IMR-90 (cell line): ENCODE data around the gene ENTPD7. TPM values are rescaled to one million over a fixed set of nuclear protein-coding genes. Genes with fewer than 3 reads are reported as not detected.

Experiments
- ATAC-seq: fragments of 200-7000 bp; cut with Tn5 transposase; 2 replicates; pipeline ENCODE4 v1.9.1; 2020; ENCODE audit warnings: low read depth, mild to moderate bottlenecking, moderate library complexity
- BruUV-seq: library from RNA; stranded (reverse); fragments of 400-500 nt; replicated peaks from 2 replicates; lab custom pipeline; 2021; lab: Mats Ljungman, UMichigan
- CTCF ChIA-PET: fragments of 300-600 bp; formaldehyde crosslinking; extraction: SDS; loops from one replicate; lab custom pipeline; 2021; ENCODE audit warnings: antibody characterized with exemption; lab: Yijun Ruan, JAX
- POLR2A ChIA-PET: fragments of 300-600 bp; sonication (Branson Sonifier 250); formaldehyde crosslinking; loops from one replicate; lab custom pipeline; 2022; ENCODE audit warnings: antibody characterized with exemption; ENCODE audit not compliant: unreplicated experiment; lab: Charles Lee
- DNase-seq: peaks from one replicate; pipeline ENCODE4 v3.0.0; 2013
- H2AFZ ChIP-seq: replicated peaks from 2 replicates; pipeline ENCODE3; 2013; ENCODE audit warnings: low read length, mild to moderate bottlenecking; ENCODE audit not compliant: poor library complexity
- H2AK5ac ChIP-seq: 2 replicates; pipeline ENCODE4 v1.6.1; 2013; ENCODE audit warnings: low read depth, low read length, inconsistent platforms
- H2AK9ac ChIP-seq: replicated peaks from 2 replicates; pipeline ENCODE3; 2013; ENCODE audit warnings: mild to moderate bottlenecking, low read depth, low read length, moderate library complexity; ENCODE audit not compliant: poor library complexity
- H2BK120ac ChIP-seq: 2 replicates; pipeline ENCODE4 v1.6.1; 2013; ENCODE audit warnings: low read depth, low read length, inconsistent platforms
- H2BK15ac ChIP-seq: 3 replicates; pipeline ENCODE4 v1.6.1; 2013; ENCODE audit warnings: low read depth, low read length, inconsistent platforms
- H2BK20ac ChIP-seq: 2 replicates; pipeline ENCODE4 v1.6.1; 2013; ENCODE audit warnings: low read depth, mild to moderate bottlenecking, inconsistent platforms, low read length, moderate library complexity
- H2BK5ac ChIP-seq: 2 replicates; pipeline ENCODE4 v1.6.1; 2013; ENCODE audit warnings: mild to moderate bottlenecking, low read depth, low read length, inconsistent platforms; ENCODE audit not compliant: poor library complexity, severe bottlenecking
- H3K14ac ChIP-seq: replicated peaks from 2 replicates; pipeline ENCODE4 v1.6.1; 2013; ENCODE audit warnings: low read depth, low read length, inconsistent platforms
- H3K18ac ChIP-seq: 2 replicates; pipeline ENCODE4 v1.6.1; 2013; ENCODE audit warnings: low read depth, low read length, control low read depth
- H3K23ac ChIP-seq: 2 replicates; pipeline ENCODE4 v1.6.1; 2013; ENCODE audit warnings: low read depth, low read length, inconsistent platforms
- H3K27ac ChIP-seq: 2 replicates; pipeline ENCODE4 v1.5.1; 2013; ENCODE audit warnings: mild to moderate bottlenecking, control low read depth, low read length; ENCODE audit not compliant: insufficient read depth
- H3K27me3 ChIP-seq: 2 replicates; pipeline ENCODE4 v1.6.1; 2013; ENCODE audit warnings: low read length; ENCODE audit not compliant: control insufficient read depth, insufficient read depth
- H3K36me3 ChIP-seq: 2 replicates; pipeline ENCODE4 v1.6.1; 2013; ENCODE audit warnings: low read length, mixed read lengths; ENCODE audit not compliant: control insufficient read depth, insufficient read depth
- H3K4ac ChIP-seq: 2 replicates; pipeline ENCODE4 v1.6.1; 2013; ENCODE audit warnings: low read depth, low read length, inconsistent platforms
- H3K4me1 ChIP-seq: 2 replicates; pipeline ENCODE4 v1.6.1; 2013; ENCODE audit warnings: low read length, mixed read lengths; ENCODE audit not compliant: control insufficient read depth, insufficient read depth
- H3K4me2 ChIP-seq: 2 replicates; pipeline ENCODE4 v1.6.1; 2013; ENCODE audit warnings: low read depth, mild to moderate bottlenecking, control low read depth, low read length, moderate library complexity
- H3K4me3 ChIP-seq: 2 replicates; pipeline ENCODE4 v1.5.1; 2013; ENCODE audit warnings: low read depth, mild to moderate bottlenecking, control low read depth, low read length, moderate library complexity; ENCODE audit not compliant: insufficient read depth
- H3K56ac ChIP-seq: 2 replicates; pipeline ENCODE4 v1.6.1; 2013; ENCODE audit warnings: low read length, inconsistent platforms; ENCODE audit not compliant: insufficient read depth; ENCODE audit errors: extremely low read depth
- H3K79me1 ChIP-seq, 2 experiments: 2 replicates each; pipeline ENCODE4 v1.6.1; 2013; ENCODE audit warnings: low read length in 2 of 2, inconsistent platforms in 1 of 2, low read depth in 1 of 2
- H3K9ac ChIP-seq: 2 replicates; pipeline ENCODE4 v1.6.1; 2013; ENCODE audit warnings: low read depth, low read length, control low read depth
- H3K9me1 ChIP-seq: 2 replicates; pipeline ENCODE4 v1.6.1; 2013; ENCODE audit warnings: low read length, inconsistent platforms; ENCODE audit not compliant: insufficient read depth
- H3K9me3 ChIP-seq: 2 replicates; pipeline ENCODE4 v1.6.1; 2013; ENCODE audit warnings: low read length; ENCODE audit not compliant: control insufficient read depth, insufficient read depth
- H4K20me1 ChIP-seq: 2 replicates; pipeline ENCODE4 v1.6.1; 2013; ENCODE audit warnings: low read length, inconsistent platforms; ENCODE audit not compliant: insufficient read depth
- H4K5ac ChIP-seq: 2 replicates; pipeline ENCODE4 v1.6.1; 2013; ENCODE audit warnings: mild to moderate bottlenecking, low read depth, low read length, control low read depth
- H4K8ac ChIP-seq, 2 experiments: 2 replicates each; pipeline ENCODE4 v1.6.1; 2013; ENCODE audit warnings: low read depth in 2 of 2, low read length in 2 of 2, control low read depth in 1 of 2, inconsistent platforms in 1 of 2
- H4K91ac ChIP-seq: 2 replicates; pipeline ENCODE4 v1.6.1; 2013; ENCODE audit warnings: low read depth, low read length, inconsistent platforms; ENCODE audit not compliant: insufficient read depth
- CEBPB ChIP-seq: IDR thresholded peaks from 2 replicates; pipeline ENCODE4 v1.6.1; 2012; ENCODE audit warnings: low read depth, low read length, improper control_type of control experiment
- CTCF ChIP-seq: conservative IDR thresholded peaks from 2 replicates; pipeline ENCODE4 v1.5.1; 2012; ENCODE audit warnings: mild to moderate bottlenecking, low read depth, low read length, improper control_type of control experiment
- ELK1 ChIP-seq: fragments of 150-350 bp; IDR thresholded peaks from 2 replicates; pipeline ENCODE4 v1.6.1; 2016; ENCODE audit warnings: low read depth, mild to moderate bottlenecking, low read length, moderate library complexity, borderline replicate concordance
- FOS ChIP-seq: fragments of 150-350 bp; IDR thresholded peaks from 2 replicates; pipeline ENCODE4 v1.6.1; 2016; ENCODE audit warnings: low read depth, low read length
- MAFK ChIP-seq: IDR thresholded peaks from 2 replicates; pipeline ENCODE4 v1.6.1; 2012; ENCODE audit warnings: low read depth, low read length, improper control_type of control experiment
- MAZ ChIP-seq: IDR thresholded peaks from 2 replicates; pipeline ENCODE4 v1.6.1; 2012; ENCODE audit warnings: low read depth, mild to moderate bottlenecking, low read length, improper control_type of control experiment, moderate library complexity, borderline replicate concordance
- MXI1 ChIP-seq: IDR thresholded peaks from 2 replicates; pipeline ENCODE4 v1.6.1; 2012; ENCODE audit warnings: low read depth, mild to moderate bottlenecking, low read length, moderate library complexity, borderline replicate concordance
- NFE2L2 ChIP-seq: fragments of 150-350 bp; IDR thresholded peaks from 2 replicates; pipeline ENCODE4 v1.6.1; 2016; ENCODE audit warnings: low read depth, mild to moderate bottlenecking, low read length
- POLR2A ChIP-seq: IDR thresholded peaks from 2 replicates; pipeline ENCODE4 v1.6.1; 2012; ENCODE audit warnings: mild to moderate bottlenecking, low read depth, low read length
- RAD21 ChIP-seq: IDR thresholded peaks from 2 replicates; pipeline ENCODE4 v1.6.1; 2012; ENCODE audit warnings: low read length, improper control_type of control experiment
- RFX5 ChIP-seq: IDR thresholded peaks from 2 replicates; pipeline ENCODE4 v1.8.0; 2012; ENCODE audit warnings: low read depth, mild to moderate bottlenecking, low read length, moderate library complexity
- SMC3 ChIP-seq: fragments of 150-350 bp; IDR thresholded peaks from 2 replicates; pipeline ENCODE4 v1.6.1; 2016; ENCODE audit warnings: low read depth, mild to moderate bottlenecking, antibody characterized with exemption, low read length, moderate library complexity
- USF2 ChIP-seq: fragments of 150-350 bp; IDR thresholded peaks from 2 replicates; pipeline ENCODE4 v1.6.1; 2017; ENCODE audit warnings: mild to moderate bottlenecking, antibody characterized with exemption, low read length, low read depth
- WGBS, 2 experiments: methylation state at CpG; one replicate each; pipeline versions ENCODE4 v1.1.5 to v1.1.7; 2013; ENCODE audit warnings: missing lambda C conversion rate in 2 of 2; ENCODE audit not compliant: insufficient read length in 1 of 2; ENCODE audit errors: extremely low coverage in 2 of 2; 5-methylcytosine and 5-hydroxymethylcytosine counted together
- dilution Hi-C: fragments of 300-500 bp; cut with HindIII; formaldehyde crosslinking; loops from one replicate; pipeline ENCODE4 v1.14.3; 2018; ENCODE audit warnings: low sequenced_read_pairs; ENCODE audit not compliant: unreplicated experiment
- in situ Hi-C: fragments of 300-500 bp; cut with MboI; formaldehyde crosslinking; loops from 3 replicates; pipeline ENCODE4 v1.14.3; 2019; ENCODE audit warnings: low sequenced_read_pairs, inconsistent platforms, mixed read lengths
- intact Hi-C: fragments of 100-400 bp; cut with micrococcal nuclease; formaldehyde crosslinking; loops from 2 replicates; pipeline ENCODE4 v1.10.0; 2022
- polyA plus RNA-seq, 3 experiments: library from polyadenylated mRNA; depleted of rRNA; stranded (reverse); fragments of >200 nt; gene quantifications; 2 replicates each; pipeline ENCODE4 v1.2.3, GENCODE V29; 2012; ENCODE audit warnings: low replicate concordance in 1 of 3
- total RNA-seq: library from RNA; depleted of rRNA; stranded (reverse); fragments of >200 nt; gene quantifications from 2 replicates; pipeline ENCODE4 v1.2.3, GENCODE V29; 2012

The ENTPD7 gene
- total and polyA plus RNA-seq, 2 of the 4 experiments (the other 2 are of a cell fraction): 8.0 to 23.3 TPM

- Histone ChIP-seq H3K14ac (no peak overlapping the region), H3K4me1 (peaks cover 10% of the 10 kb centered on the region), H3K27ac (no peak overlapping the region), H2BK5ac (peak overlapping the region; percentile 23), H4K20me1 (no peaks in the 10 kb centered on the region), H3K9me1 (peaks cover 5% of the 10 kb centered on the region; the same call in 1 of the 2 replicates), H3K56ac (no peak overlapping the region), H3K79me1 (peaks cover 22 to 26% of the 10 kb centered on the region in 2 experiments), H2AK5ac (no peak overlapping the region), H4K91ac (no peak overlapping the region), H3K27me3 (no peaks in the 10 kb centered on the region), H4K5ac (no peak overlapping the region), H3K4ac (no peak overlapping the region), H2BK20ac (no peak overlapping the region), H3K9ac (no peak overlapping the region), H3K9me3 (no peaks in the 10 kb centered on the region), H2BK120ac (no peak overlapping the region), H3K36me3 (peaks cover 11% of the 10 kb centered on the region), H4K8ac (no peak overlapping the region), H3K4me3 (no peak overlapping the region), H2AFZ (no peak overlapping the region), H3K4me2 (no peak overlapping the region), H3K23ac (no peak overlapping the region), H2AK9ac (no peak overlapping the region), H2BK15ac (no peak overlapping the region), H3K18ac (peak overlapping the region; percentile 43; the same call in 1 of the 2 replicates)
- no TSS peak for BruUV-seq
- ATAC-seq: no peak
- in situ Hi-C loops: no loop called here
- intact Hi-C loops: no loop called here
- WGBS, 2 experiments: no CpG with 5 or more reads among the region's 1 CpG
- POLR2A ChIA-PET: interaction anchor here (0.6 kb wide), 1 partner anchor 87 kb away, joined by 3 read pairs; no protein-coding TSS in a partner anchor
- CTCF ChIA-PET: interaction anchor here (0.6 kb wide), 3 partner anchors 232 to 273 kb away, joined by 3 to 6 read pairs (median 4); no protein-coding TSS in a partner anchor
- dilution Hi-C loops: no loop called here
- TF ChIP-seq MAFK: no peak
- no peak for TF ChIP-seq ELK1
- TF ChIP-seq NFE2L2: no peak
- no peak for TF ChIP-seq RFX5
- no peak for TF ChIP-seq MAZ
- TF ChIP-seq USF2: no peak
- no peak for TF ChIP-seq CEBPB
- TF ChIP-seq RAD21: no peak
- TF ChIP-seq SMC3: no peak
- TF ChIP-seq FOS: no peak
- TF ChIP-seq POLR2A: no peak
- no peak for TF ChIP-seq CTCF
- TF ChIP-seq MXI1: no peak
- DNase-seq: no peak
Measured at GRCh38 chr10:99674762-99675161, 15.5 kb downstream of the ENTPD7 start.
